Activated gamma-delta T cell treated with Interleukin-2 at 50 U/mL for 16 hours (primary cell): ENCODE measurements around the gene ZRANB3.
"Not testable (repeated sequence)": the region's sequence is repeated elsewhere in the genome, so short reads cannot be mapped to it uniquely, and the experiment has no call there.

Source experiments
- DNase-seq: peaks from one replicate; pipeline ENCODE4 v3.0.0-alpha.2; 2020

ZRANB3 gene

DNA sequence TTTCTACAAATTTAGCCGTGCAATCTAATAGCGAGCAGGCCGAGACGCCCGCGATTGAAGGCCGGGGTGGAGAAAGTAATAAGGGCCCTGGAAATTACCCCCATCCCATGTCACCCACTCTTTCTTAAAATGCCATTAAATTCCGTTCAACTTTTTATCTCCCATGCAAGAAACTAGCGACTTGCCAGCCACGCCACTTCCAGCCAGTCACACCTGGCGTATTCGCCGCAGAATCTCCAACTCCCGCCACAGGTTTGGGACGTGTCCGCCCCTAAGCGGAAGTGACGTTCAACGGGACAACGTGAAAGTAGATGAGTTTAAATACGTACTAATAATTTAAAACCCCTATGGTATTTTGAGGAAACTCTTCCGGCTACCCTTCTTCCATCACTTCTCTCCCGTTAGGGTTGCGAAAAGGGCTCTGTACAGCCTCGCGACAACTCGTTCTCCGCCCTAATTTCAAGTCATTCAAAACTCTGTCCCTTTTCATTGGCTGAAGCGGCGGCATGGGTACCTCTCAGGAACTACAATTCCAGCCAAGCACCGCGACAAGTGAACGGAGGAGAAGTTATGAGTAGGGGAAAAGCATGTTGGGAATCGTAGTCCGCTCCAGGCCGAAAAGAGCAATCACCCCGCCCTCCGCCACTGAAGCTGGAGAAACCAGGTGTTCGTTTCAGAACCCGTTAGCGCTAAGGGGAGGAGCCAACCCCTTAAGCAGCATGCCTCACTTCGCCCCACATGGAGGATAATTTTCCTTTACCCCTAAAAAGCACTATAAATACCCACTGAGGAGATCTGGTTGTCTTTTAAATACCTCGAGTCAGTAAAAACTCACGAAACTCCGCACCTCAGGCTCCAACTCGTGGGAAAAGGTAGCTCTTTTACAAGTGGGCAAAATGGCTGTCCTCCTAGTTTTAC lies at the start of gene ZRANB3:
TSS of gene ZRANB3 (minus strand) at position 906 of the 918 bp plus-strand sequence.
- peak; percentile 93 for DNase-seq

DNA sequence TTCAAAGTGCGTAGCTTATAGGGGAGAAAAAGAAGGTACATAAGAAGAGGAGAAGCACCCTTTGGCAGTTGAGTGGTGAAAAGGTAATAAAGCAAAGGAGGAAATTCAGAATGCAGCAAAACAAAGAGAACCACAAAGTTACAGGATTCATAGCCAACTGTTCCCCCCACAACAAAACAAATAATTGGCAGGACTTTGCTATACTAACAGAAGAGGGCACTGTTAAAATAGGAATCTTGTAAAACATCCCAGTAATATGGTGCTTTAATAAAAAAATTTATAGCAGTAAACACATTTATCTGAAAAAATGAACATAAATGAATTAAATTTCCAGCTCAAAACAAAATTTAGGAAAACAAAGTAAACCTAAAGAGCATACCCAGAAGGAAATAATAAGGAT lies 42.6 kb upstream of the ZRANB3 start:
- DNase-seq = no peak

DNA sequence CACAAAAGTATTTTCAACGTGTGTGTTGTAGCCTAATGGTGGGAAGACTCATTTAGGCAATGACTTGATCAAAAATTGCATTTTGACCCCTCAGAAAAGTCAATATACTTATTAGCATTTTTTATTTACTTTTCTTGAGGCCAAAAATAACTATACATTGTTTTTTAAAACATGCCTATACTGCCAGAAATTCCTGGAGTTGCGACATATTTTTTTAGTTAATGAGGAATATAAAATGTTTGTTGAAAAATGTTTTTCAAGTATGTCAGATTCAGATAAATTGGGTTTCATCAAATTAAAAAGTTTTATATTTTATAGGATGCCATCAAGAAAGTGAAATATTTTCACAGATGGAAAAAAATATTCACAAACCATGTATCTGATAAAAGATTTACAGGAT lies 39.9 kb upstream of the ZRANB3 start:
- no peak for DNase-seq

DNA sequence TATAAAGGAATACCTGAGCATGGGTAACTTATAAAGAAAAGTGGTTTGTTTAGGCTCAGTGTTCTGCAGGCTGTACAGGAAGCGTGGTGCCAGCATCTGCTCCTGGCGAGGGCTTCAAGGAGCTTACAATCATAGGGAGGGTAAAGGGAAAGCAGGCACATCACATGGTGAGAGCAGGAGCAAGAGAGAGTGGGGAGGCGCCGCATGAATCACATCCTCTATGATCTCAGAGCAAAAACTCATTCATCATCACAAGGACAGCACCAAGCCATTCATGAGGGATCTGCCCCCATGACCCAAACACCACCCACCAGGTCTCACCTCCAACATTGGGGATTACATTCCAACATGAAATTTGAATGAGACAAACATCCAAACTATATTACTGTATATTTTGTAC lies 32.8 kb upstream of the ZRANB3 start:
- no peak for DNase-seq

DNA sequence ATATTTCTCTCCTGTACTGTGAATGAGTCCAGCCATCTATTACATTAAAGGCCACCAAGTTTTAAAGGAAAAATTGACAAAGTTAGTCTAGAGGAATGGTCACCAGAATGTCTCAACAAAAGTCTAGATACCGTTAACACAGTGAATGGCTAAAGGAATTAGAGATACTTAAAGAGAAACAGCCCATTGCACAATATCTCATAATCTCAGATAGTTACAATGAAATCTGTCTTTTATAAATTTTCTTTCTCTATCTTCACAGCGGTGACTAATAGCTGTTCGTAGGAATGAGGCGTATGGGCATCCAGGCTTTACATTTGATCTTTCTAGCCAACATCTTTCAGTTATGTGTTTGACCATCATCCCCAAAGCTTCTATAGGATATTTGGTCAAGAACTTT lies 30.9 kb upstream of the ZRANB3 start:
- DNase-seq = no peak

DNA sequence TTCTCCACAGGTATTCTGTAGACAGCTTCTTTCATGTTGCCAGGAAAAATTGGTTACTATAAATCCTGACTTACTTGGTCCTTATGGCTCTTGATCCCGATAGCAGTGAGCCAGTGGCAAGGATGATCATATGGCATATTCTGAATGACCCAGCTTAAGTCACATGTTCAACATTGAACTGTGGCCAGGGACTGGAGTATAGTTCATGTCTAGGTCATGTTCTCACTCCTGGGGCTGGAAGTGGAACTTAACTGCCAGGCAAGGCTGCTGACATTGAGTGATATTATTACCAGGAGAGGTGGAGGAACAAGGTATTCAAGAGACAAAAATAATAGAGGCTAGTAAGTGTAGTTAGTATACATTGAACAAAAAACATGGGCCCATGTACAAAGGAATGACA lies 26.5 kb upstream of the ZRANB3 start:
- DNase-seq = no peak

DNA sequence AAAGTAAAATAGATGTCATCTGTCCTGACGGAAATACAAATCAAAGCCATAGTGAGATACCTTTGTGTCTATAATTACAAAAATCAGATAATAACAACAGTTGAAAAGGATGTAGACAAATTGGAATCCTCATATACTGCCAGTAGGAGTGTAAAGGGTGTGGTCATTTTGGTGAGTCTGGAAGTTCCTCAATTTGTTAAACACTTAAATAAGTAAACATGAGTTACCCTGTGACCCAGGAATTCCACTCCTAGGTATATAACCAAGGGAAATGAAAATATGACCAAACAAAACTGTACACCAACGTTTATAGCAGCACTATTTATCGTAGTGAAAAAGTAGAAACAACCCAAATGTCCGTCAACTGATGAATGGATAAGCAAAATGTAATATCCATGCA lies 24.3 kb upstream of the ZRANB3 start:
- DNase-seq = no peak

DNA sequence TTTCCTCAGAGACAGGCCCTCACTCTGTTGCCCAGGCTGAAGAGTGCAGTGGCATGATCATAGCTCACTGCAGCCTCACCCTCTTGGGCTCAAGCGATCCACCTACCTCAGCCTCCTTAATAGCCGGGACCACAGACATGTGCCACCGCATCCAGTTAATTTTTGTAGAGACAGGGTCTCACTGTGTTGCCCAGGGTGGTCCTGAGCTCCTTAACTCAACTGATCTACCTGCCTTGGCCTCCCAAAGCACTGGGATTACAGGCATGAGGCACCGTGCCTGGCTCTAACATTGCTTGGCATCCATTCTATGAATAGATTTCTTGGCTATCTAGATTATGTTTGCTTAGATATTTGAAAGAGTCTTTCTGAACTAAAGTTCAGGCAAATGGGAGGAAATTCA lies 21.9 kb upstream of the ZRANB3 start:
- DNase-seq = no peak

DNA sequence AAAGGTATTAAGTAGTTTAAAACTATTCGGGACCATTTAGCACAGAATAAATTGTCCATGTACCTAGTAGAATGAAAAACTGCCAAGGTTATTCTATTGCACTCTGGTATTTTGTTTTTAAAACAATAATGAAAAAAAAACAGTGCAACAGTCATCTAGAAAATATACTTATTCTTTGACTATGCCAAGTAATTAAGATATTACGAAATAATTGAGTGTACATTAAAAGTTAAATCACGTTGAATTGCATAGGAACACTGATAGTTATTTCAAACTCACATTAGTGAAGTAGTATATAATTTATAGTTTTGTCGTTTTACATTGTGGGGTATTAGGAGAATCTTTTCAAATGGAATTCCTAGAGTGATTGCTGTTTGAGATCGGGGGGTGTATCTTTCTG lies 20.3 kb upstream of the ZRANB3 start:
- DNase-seq = no peak

DNA sequence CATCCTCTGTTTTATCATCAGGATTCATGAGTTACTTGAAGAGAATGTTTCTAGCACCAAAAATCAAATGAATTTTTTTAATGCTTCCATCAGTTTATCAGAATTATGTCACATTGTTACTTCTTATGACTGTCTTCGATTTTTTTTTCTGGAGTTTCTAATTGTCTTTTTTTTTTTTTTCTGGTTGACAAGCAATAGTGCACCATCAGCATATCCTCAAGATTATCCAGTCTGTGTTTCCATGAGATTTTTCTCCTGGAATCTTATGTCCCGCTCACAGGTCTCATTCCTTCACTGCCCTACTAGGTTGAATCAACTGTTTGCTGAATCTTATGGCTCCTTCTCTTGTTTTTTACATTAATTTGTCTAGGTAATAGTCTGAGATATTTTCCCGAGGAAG lies 16.3 kb upstream of the ZRANB3 start:
- no peak for DNase-seq

DNA sequence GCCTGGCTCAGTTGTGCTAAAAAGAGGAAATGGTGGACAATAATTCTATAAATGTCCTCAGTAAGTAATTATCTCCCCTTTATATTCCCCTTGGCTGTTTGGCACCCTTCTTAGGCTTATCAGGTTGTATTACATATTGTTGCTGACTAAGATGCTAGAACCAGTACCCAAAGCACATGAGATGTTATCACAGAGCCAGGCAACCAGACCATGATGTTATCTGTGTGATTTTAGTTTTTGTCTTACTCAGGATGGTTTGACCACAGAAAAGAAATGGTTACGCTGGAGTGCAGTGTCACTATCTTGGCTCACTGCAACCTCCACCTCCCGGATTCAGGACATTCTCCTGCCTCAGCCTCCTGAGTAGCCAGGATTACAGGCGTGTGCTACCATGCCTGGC lies 15.4 kb upstream of the ZRANB3 start:
- DNase-seq = no peak

DNA sequence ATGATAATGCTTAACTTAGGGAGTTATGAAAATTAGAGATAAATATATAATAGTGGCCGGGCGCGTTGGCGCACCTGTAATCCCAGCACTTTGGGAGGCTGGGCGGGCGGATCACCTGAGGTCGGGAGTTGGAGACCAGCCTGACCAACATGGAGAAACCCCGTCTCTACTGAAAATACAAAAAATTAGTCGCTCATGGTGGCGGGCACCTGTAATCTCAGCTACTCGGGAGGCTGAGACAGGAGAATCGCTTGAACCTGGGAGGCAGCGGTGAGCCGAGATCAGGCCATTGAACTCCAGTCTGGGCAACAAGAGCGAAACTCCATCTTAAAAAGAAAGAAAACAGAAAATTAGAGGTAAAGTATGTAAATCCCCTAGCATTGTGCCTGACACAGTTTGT lies 2.5 kb upstream of the ZRANB3 start:
- not testable (repeated sequence) for DNase-seq

DNA sequence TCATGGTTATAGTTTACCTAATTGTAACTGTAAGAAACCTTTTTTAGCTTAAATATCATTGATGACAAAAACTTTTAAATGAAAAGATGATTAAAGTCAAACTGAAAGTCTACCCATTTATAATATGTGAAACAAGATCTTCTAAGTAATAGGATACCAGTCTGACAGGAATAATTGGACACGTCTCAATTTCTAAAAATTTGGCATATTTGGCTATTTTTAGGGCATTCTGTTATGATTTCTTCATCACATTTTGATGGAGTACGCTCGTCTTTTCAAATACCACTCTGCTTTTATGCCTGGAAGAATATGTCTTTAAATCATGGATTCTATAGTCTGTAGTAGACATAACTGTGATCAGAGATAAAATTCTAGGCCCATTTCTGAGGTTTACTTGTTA lies 1.6 kb upstream of the ZRANB3 start:
- DNase-seq = no peak

DNA sequence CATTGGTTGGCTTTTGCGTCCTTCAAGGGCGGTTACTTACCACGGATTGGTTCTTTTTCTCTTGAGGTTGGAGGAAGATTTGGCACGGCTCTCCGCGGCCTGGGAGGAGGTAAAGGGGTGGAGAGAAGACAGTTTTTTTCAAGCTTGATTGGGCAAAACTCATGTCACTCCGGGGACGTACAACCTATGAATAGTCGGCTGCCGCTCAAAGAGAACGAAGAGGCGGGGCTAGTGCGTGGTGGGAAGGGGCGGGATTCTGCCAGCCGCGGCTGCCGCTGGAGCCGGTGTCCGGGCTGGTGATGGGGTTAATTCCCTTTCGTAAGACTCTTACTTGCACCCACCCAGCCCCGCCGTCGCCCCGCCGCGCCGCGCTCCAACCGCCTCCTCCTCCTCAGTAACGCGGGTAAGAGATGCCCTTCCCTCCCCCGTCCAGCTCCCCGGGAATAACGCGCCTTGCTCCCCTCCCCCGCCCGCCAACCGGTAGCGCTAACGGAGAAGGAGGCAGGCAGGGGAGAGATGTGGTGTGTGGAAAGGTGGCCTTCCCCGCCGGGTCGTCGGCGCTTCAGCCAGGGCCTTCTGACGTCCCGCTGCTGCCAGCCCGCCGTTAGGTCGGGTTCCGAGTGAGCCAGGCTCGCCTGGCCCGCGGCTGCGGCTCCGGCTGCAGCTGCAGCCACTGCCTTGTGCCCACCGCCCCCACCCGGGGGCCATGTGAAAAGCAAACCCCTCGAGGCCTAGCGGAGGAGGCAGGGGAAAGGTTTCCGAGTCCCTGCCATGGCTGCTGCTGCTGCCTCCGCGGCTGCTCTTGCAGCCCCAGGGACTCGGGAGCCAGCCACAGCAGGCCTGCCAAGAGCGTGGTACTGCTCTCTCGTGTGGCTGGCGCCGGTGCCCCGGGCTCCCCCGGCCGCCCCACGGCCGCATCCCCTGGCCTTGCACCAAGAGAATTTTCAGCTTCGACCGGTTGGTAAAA lies 496 bp upstream of the ZRANB3 start, which contains the start of gene R3HDM1:
TSS of gene R3HDM1 (plus strand) at position 254 of the 967 bp plus-strand sequence. CDS start 73,362 bp downstream, outside the sequence.
- peak; percentile 95 for DNase-seq

DNA sequence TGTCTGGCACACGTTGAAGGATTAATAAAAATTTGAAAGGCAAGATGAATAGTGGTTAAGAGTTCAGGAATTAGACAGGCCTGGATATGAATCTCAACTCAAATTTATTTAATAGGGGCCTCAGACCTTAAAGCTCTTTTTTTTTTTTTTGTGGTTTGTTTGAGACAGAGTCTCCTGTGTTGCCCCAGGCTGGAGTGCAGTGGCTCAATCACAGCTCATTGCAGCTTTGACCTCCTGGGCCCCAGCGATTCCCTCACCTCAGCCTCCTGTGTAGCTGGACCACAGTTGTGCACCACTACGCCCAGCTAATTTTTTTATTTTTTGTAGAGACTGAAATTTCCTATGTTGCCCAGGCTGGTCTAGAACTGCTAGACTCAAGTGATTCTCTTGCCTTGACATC lies 3.0 kb downstream of the ZRANB3 start:
- no peak for DNase-seq

DNA sequence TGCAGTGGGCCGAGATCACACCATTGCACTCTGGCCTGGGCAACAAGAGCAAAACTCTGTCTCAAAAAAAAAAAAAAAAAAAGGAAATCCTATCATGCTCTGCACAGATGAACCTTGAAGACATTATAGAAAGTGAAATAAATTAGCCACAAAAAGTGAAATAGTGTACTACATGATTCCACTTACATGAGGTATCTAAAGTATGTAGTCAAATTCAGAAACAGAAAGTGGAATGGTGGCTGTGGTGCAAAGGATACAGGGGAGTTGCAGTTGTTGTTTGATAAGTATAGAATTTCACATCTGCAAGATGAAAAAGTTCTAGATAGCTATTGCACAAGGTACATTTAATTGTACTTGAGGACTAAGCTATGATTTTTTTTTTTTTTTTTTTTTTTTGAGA lies 5.2 kb downstream of the ZRANB3 start:
- no peak for DNase-seq

DNA sequence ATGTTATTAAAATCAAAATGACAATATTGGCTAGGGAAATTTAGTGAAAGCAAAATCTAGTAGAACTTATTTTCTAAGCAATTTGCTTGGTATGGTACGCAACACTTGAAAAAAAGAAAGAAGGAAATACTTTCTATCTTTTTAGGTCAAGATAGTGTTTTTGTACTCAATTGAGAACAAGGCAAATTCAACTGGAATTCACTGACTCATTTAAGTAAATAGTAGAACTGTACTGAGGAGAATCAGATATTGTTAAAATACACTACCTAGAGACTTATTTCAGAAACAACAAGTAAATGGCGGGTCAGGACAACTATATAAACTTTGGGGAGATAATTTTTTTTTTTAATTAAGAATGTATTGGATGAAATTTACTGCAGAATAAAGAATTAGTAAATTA lies 18.9 kb downstream of the ZRANB3 start:
- no peak for DNase-seq

DNA sequence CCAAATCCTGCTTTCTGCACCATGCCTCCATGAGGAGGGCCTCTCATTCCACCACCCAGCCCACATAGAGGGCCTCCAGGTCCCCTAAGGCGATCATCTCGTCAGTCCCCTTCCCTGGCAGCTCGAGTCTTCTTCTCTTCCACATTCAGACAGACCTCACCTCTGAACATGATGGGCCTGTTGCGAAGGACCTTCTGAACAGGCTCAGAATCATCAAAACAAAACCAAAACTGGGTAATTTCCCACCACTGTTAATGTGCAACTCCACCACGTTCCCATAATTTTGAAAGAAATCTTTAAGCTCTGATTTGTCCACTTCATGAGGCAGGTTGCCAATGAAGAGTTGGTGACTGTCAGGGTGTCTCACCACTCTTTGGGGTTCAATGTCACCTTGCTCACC lies 20.4 kb downstream of the ZRANB3 start:
- no peak for DNase-seq

DNA sequence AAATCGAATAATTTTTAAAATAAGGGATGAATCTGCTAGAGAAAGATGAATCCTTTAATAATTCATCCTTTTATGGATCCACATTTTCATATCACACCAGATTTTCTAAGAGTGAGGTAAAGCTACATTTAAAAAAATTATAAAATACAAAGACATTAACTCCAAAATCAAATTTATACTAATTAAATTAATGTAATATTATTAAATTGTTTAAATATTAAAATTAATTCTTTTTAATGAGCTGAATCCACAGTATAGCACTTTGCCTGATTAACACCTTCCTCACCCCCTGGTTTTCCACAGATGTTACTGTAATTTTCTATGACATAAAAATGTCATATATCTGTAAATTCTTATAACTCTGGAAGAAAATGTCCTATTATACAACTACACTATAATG lies 26.2 kb downstream of the ZRANB3 start:
- no peak for DNase-seq

DNA sequence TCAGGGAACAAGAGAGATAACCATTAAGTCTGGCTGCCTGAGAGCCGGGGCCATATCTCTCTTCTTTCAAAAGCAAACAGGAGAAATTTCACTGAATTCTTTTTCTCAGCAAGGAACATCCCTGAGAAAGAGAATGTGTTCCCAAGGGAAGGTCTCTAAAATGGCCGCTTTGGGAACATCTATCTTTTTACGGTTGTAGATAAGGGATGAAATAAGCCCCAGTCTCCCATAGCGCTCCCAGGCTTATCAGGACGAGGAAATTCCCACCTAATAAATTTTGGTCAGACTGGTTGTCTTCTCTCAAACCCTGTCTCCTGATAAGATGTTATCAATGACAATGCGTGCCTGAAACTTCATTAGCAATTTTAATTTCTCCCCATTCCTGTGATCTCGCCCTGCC lies 32.4 kb downstream of the ZRANB3 start:
- not testable (repeated sequence) for DNase-seq

DNA sequence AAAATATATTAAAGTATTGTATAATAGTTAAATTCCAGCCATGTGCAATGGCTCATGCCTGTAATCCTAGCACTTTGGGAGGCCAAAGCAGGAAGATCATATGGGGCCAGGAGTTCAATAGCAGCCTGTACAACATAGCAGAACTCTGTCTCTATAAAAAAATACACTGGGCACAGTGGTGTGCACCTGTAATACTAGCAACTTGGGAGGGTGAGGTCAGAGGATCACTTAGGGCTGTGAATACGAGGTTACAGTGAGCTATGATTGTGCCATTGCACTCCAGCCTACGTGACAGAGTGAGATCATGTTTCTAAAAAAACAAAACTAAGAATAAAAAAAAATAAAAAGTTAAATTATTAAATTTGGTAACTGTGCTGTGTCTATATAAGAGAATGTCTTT lies 36.1 kb downstream of the ZRANB3 start:
- no peak for DNase-seq

DNA sequence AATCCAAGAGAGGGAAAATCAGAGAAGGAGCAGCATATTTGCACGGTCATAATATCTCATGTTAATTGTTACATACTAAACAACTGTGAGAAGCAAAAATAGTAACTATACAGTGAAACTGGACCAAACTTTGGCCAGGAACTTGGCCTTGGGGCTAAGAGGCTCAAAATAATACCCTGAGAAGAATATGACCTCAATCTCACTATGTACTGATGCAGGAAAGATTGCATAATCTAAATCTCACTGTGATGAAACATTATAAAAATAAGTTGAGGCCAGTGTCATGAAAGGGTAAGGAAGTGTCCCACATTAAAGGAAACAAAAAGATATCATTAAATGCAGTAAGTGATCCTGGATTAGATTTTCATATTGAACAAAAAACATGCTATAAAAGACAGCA lies 36.5 kb downstream of the ZRANB3 start:
- no peak for DNase-seq

DNA sequence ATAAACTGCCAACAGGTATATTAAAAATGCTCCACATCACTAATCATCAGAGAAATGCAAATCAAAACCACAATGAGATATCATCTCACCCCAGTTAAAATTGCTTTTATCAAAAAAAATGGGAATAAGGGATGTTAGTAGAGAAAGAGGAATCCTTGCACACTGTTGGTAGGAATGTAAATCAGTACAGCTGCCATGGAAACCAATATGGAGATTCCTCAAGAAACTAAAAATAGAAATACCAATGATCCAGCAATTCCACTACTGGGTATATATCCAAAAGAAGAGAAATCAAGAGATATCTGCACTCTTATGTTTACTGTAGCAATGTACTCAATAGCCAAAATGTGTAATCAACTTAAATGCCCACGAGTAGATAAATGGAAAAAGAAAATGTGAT lies 40.6 kb downstream of the ZRANB3 start:
- no peak for DNase-seq

DNA sequence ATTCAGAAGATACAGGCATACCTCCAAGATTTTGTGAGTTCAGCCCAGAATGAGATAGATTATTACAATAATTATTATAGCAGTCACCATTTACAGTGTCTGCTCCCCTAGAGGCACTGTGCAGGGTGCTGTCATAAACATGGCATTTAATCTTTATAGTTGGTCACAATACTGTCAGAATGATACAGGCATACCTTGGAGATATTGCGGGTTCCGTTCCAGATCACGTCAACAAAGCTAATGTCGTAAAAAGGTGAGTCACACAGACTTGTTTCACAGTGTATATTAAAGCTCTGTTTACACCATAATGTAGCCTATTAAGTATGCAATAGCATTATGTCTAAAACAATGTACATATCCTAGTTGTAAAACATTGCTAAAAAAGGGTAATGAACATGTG lies 45.6 kb downstream of the ZRANB3 start:
- DNase-seq = no peak
